Measurements from ENCODE around the gene CAMSAP3. TPM values are rescaled to one million over a fixed set of nuclear protein-coding genes. Genes with fewer than 3 reads are reported as not detected.
"Not testable (repeated sequence)": the region's sequence is repeated elsewhere in the genome, so short reads cannot be mapped to it uniquely, and the experiment has no call there.

Gene CAMSAP3
- total RNA-seq, 1 donor from 2014 or later, result 9.3 TPM

DNA sequence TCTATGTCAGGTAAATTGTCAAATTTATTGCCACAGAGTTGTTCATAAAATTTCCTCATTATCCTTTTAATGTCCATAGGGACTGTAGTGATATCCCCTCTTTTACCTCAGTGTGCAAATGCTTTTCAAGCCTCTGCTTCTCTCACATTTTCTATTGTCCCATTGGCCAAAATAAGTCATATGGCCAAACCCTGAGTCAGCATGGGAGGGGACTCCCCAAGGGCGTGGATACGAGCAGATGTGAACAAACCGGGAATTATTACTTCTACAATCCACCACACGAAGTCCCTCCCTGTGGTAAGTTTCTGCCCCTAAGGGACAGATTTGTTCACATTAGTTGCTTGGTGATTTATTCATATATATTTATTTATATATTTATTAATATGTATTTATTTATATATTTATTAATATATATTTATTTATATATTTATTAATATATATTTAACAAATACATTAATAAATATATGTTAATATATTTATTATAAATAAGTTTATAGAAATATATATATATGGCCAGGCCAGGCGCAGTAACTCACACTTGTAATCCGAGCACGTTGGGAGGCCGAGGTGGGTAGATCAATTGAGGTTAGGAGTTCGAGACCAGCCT, 20.1 kb upstream of the CAMSAP3 start:
- Mint-ChIP-seq H3K9me3 (ENCODE audit: unreplicated experiment) (no peaks in the 10 kb centered on the region), H3K4me3 (ENCODE audit: unreplicated experiment) (no peak overlapping the region), H3K36me3 (ENCODE audit: low read depth, unreplicated experiment) (no peaks in the 10 kb centered on the region), H3K27me3 (ENCODE audit: unreplicated experiment) (peaks cover 2% of the 10 kb centered on the region), H3K27ac (ENCODE audit: unreplicated experiment) (no peak overlapping the region), H3K4me1 (ENCODE audit: unreplicated experiment) (no peaks in the 10 kb centered on the region)
- TF ChIP-seq, protein P1, sequence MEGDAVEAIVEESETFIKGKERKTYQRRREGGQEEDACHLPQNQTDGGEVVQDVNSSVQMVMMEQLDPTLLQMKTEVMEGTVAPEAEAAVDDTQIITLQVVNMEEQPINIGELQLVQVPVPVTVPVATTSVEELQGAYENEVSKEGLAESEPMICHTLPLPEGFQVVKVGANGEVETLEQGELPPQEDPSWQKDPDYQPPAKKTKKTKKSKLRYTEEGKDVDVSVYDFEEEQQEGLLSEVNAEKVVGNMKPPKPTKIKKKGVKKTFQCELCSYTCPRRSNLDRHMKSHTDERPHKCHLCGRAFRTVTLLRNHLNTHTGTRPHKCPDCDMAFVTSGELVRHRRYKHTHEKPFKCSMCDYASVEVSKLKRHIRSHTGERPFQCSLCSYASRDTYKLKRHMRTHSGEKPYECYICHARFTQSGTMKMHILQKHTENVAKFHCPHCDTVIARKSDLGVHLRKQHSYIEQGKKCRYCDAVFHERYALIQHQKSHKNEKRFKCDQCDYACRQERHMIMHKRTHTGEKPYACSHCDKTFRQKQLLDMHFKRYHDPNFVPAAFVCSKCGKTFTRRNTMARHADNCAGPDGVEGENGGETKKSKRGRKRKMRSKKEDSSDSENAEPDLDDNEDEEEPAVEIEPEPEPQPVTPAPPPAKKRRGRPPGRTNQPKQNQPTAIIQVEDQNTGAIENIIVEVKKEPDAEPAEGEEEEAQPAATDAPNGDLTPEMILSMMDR (IDR thresholded peaks at IDR 0.05; ENCODE audit: unreplicated experiment), result no peak
- DNase-seq (ENCODE audit: low spot score), result no peak

DNA sequence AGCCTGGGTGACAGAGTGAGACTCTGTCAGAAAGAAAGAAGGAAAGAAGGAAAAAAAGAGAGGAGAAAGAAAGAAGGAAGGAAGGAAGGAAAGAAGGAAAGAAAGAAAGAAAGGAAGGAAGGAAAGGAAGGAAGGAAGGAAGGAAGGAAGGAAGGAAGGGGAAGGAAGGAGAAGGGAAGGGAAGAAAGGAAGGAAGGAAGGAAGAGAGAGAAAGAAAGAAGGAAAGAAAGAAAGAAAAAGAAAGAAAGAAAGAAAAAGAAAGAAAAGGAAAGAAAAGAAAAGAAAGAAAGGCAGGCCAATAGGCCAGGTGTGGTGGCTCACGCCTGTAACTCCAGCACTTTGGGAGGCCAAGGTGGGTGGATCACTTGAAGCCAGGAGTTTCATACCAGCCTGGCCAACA, 18.2 kb upstream of the CAMSAP3 start:
- H3K36me3 Mint-ChIP-seq (ENCODE audit: low read depth, unreplicated experiment); H3K27ac Mint-ChIP-seq (ENCODE audit: unreplicated experiment); H3K4me3 Mint-ChIP-seq (ENCODE audit: unreplicated experiment); H3K9me3 Mint-ChIP-seq (ENCODE audit: unreplicated experiment); H3K4me1 Mint-ChIP-seq (ENCODE audit: unreplicated experiment); DNase-seq (ENCODE audit: low spot score); H3K27me3 Mint-ChIP-seq (ENCODE audit: unreplicated experiment): not testable (repeated sequence)

DNA sequence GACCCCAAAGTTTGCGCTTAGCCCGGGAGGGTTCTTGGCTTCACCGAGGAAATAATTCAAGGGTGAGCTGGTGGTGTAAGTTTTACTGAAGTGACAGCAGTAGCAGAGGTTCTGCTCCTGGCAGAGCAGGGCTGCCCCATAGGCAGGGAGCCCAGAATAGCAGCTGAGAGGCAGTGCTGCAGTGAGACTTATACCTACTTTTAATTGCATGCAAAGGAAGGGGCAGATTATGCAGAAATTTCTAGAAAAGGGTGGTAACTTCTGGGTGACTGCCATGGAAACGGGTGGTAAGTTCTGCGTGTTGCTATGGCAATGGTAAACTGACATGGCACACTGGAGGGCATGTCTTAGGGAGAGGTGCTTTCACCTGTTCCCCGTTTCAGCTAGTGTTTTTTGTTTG, 17.5 kb upstream of the CAMSAP3 start:
- no peaks in the 10 kb centered on the region for H3K36me3 Mint-ChIP-seq (ENCODE audit: low read depth, unreplicated experiment)
- TF ChIP-seq, protein P1 (IDR thresholded peaks at IDR 0.05; ENCODE audit: unreplicated experiment), result no peak
- H3K4me1 Mint-ChIP-seq (ENCODE audit: unreplicated experiment), result no peaks in the 10 kb centered on the region
- no peak overlapping the region for H3K27ac Mint-ChIP-seq (ENCODE audit: unreplicated experiment)
- peaks cover 4% of the 10 kb centered on the region for H3K27me3 Mint-ChIP-seq (ENCODE audit: unreplicated experiment)
- no peak for DNase-seq (ENCODE audit: low spot score)
- no peak overlapping the region for H3K4me3 Mint-ChIP-seq (ENCODE audit: unreplicated experiment)
- H3K9me3 Mint-ChIP-seq (ENCODE audit: unreplicated experiment), result no peaks in the 10 kb centered on the region

DNA sequence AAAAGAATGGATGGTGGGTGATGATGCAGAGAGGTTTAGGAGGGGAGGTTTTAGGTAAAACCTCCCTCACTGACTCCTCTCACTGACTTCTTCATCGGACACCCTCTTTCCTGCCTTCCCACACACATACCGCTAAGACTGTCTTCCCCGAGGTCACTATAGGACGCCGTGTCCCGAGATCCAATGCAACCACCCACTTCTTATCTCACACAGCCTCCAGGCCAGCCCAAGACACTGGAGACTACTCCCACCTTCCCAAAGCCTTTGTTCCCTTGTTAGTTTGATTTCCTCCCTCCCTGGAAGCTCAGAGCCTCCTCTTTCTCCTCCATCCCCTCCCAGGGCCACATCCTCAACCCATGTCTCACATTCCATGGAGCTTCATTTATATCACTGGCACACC, 16.5 kb upstream of the CAMSAP3 start:
- no peak for DNase-seq (ENCODE audit: low spot score)
- Mint-ChIP-seq H3K4me1 (ENCODE audit: unreplicated experiment) (no peaks in the 10 kb centered on the region), H3K27ac (ENCODE audit: unreplicated experiment) (no peak overlapping the region)

DNA sequence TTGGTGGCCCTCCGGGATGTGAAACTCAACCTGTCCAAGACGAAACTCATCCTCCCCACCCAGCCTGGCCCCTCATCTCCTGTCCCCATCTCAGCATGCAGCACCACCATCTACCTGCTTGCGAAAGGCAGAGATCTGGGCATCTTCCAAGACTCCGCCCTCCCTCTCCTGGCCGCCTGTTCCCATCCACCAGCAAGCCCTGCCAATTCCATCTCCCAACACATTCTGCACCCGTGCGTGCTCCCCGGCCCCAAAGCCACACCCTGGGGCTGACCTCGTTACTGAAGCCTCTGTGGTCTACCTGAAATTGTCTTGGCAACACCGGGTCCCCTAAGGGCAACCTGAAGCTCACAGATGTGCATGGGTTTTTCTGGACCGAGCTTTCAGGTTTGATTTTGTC, 13.2 kb upstream of the CAMSAP3 start:
- Mint-ChIP-seq H3K4me3 (ENCODE audit: unreplicated experiment) (no peak overlapping the region), H3K36me3 (ENCODE audit: low read depth, unreplicated experiment) (no peaks in the 10 kb centered on the region), H3K27me3 (ENCODE audit: unreplicated experiment) (peaks cover 4% of the 10 kb centered on the region), H3K4me1 (ENCODE audit: unreplicated experiment) (no peaks in the 10 kb centered on the region), H3K27ac (ENCODE audit: unreplicated experiment) (no peak overlapping the region), H3K9me3 (ENCODE audit: unreplicated experiment) (no peaks in the 10 kb centered on the region)
- TF ChIP-seq, protein P1 (IDR thresholded peaks at IDR 0.05; ENCODE audit: unreplicated experiment), result no peak
- DNase-seq (ENCODE audit: low spot score), result no peak

More for the DNA sequence above, 16.5 kb upstream of the CAMSAP3 start:
- H3K4me3 Mint-ChIP-seq (ENCODE audit: unreplicated experiment), result no peak overlapping the region
- peaks cover 4% of the 10 kb centered on the region for H3K27me3 Mint-ChIP-seq (ENCODE audit: unreplicated experiment)
- H3K9me3 Mint-ChIP-seq (ENCODE audit: unreplicated experiment), result no peaks in the 10 kb centered on the region
- TF ChIP-seq, protein P1 (IDR thresholded peaks at IDR 0.05; ENCODE audit: unreplicated experiment), result no peak
- H3K36me3 Mint-ChIP-seq (ENCODE audit: low read depth, unreplicated experiment), result no peaks in the 10 kb centered on the region

Measured in endothelial cell (in vitro differentiated cells).